Hepatocyte (in vitro differentiated cells): ENCODE results near the gene HSPBP1.

Experiments
- CTCF ChIP-seq: fragments of 200-600 bp; sonication (generic); IDR thresholded peaks from 2 replicates; pipeline ENCODE4 v1.5.1; 2016; ENCODE audit warnings: antibody characterized with exemption, mild to moderate bottlenecking; ENCODE audit not compliant: poor library complexity
- EZH2 ChIP-seq: fragments of 200-600 bp; sonication (generic); IDR thresholded peaks from 2 replicates; pipeline ENCODE4 v1.6.1; 2016; ENCODE audit warnings: antibody characterized with exemption, mild to moderate bottlenecking, borderline replicate concordance
- EZH2phosphoT487 ChIP-seq: fragments of 200-600 bp; sonication (generic); IDR thresholded peaks from one replicate; pipeline ENCODE4 v1.6.1; 2018; ENCODE audit warnings: antibody characterized with exemption, mild to moderate bottlenecking, low read depth, moderate library complexity; ENCODE audit not compliant: unreplicated experiment, severe bottlenecking

GRCh38 chr19:55255618-55256423 is 24.1 kb downstream of the HSPBP1 start:
- TF ChIP-seq CTCF, result no peak
- TF ChIP-seq EZH2, result no peak
- TF ChIP-seq EZH2phosphoT487, result no peak
